GM21825 (cell line): ENCODE data around the gene CFAP298.
"Not testable (repeated sequence)": the region's sequence is repeated elsewhere in the genome, so short reads cannot be mapped to it uniquely, and the experiment has no call there.

Experiments
- ATAC-seq: cut with Tn5 transposase; IDR thresholded peaks from one replicate; pipeline ENCODE4 v1.9.1; 2021; ENCODE audit warnings: mild to moderate bottlenecking, moderate library complexity; ENCODE audit not compliant: unreplicated experiment

The CFAP298 gene, protein sequence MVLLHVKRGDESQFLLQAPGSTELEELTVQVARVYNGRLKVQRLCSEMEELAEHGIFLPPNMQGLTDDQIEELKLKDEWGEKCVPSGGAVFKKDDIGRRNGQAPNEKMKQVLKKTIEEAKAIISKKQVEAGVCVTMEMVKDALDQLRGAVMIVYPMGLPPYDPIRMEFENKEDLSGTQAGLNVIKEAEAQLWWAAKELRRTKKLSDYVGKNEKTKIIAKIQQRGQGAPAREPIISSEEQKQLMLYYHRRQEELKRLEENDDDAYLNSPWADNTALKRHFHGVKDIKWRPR

DNA sequence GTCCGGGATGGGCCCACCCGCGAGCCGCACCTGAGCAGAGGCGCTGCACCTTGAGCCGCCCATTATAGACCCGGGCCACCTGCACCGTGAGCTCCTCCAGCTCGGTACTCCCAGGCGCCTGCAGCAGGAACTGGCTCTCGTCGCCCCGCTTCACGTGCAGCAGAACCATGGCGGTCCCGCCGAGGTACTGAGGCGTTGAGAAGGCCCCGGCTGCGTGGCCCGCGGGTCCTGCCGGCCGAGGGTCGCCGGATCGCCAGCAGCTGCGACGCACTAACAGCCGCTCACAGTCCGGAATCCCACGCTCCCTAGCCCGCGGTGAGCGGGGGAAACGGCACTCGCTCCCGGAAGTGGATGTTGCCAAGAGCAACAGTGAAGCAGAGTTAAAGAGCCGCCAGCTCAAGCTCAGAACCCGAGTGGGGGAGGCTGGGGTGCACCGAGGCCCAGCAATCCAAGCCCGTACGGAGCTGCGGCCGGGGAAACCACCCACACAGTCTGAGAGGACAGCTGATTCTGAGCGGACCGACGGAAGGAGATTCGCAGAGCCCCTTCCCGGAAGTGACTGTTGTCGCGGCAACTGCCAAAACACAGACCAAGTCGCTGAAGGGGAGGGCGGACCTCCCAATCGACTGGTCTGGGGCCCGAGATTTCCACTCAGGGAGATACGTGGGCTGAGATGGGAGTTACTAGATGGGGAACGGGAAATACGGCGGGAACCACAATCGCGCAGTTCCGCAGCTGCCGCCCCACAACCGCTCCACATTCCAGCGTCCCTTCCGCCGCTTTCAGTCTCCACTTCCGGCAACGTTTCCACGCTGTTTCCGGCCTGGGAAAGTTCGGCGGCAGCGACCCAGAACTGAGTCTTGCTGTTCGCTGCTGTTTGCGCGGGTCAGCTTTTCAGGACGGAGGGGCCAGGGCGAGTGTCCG, at the start of gene CFAP298:
Gene CFAP298 (minus strand): TSS at position 303 of the 924 bp plus-strand sequence. CDS start 134 bp downstream, at position 169.
- ATAC-seq = peak; percentile 91

DNA sequence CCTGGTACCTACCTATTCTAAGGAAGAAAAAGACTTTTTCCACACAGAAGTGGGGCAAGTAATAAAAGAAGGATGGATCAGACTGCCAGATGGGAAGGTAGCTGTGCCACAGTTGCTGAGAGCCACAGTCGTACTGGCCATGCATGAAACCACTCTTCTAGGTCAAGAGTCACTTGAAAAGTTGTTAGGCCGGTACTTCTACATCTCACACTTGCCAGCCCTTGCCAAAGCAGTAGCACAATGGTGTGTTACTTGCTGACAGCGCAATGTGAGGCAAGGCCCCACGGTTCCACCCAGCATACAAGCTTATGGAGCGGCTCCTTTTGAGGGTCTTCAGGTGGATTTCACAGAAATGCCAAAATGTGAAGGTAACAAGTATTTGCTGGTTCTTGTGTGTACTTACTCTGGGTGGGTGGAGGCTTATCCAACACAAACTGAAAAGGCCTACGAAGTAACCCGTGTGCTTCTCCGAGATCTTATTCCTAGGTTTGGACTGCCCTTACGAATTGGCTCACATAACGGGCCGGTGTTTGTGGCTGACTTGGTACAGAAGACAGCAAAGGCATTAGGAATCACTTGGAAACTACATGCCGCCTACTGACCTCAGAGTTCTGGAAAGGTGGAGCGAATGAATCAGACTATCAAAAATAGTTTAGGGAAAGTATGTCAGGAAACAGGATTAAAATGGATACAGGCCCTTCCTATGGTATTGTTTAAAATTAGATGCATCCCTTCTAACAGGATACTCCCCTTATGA, 49.0 kb upstream of the CFAP298 start:
- not testable (repeated sequence) for ATAC-seq

DNA sequence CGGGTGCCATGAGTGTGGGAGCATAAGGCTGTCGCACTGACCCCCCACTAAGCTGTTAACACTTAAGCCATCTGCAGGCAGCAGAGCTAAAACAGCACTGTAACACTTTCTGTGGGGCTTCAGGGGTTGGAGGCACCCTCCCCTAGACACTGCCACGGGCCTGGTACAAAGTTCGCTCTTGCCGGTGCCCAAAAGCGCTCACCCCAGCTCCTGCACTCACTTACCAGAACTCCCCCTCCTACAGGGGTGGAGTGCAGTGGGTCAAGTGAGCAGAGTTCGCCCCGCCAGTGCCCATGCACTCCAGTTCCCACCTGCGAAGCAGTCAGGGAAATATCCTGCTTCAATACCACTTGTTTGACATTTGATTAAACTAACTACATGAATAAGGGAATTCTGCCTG, 46.3 kb upstream of the CFAP298 start:
- no peak for ATAC-seq

DNA sequence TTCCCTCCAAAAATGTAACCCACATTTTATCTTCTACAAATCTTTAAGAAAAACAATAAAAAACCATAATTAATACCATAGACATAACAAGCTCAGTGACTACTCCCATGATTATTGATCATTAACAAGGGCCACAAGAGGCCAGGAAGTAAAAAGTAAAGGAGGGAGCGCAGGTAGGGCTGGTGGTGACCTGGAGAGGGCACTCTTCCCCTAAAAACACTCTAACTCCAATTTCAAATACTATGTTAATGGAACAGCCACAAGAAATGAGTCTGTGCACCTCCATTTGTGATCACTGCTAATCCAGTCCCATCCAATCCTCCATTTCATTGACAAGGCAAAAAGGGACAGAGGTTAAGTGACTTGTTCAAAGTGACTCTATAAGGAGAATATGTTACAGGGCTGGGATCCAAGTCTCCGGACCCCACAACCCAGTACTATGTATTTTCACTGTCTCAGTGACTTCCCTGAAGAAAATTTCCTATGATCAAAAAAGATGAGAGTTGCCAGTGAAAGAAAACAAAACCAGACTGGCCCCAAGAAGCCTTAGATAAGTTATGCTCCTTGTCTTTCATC, 41.2 kb upstream of the CFAP298 start:
- peak; percentile 67 for ATAC-seq

DNA sequence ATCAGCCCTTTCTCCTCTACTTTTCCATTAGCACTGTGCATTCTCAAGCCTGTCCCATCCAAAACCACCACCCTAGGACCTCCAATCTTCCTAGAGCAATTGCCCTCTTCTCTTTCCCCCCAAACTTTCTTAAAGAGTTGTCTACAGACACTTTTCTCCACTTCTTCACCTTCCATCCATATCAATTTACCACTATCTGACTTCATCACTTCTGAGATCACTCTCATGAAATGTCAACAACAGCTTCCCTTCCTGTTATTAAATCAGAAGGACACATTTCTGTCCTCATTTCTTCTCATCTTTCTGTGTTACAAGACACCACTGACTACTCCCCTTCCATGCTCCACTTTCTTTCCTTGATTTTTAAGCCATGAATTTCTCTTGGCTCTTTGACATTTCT, 36.0 kb upstream of the CFAP298 start:
- ATAC-seq = no peak

DNA sequence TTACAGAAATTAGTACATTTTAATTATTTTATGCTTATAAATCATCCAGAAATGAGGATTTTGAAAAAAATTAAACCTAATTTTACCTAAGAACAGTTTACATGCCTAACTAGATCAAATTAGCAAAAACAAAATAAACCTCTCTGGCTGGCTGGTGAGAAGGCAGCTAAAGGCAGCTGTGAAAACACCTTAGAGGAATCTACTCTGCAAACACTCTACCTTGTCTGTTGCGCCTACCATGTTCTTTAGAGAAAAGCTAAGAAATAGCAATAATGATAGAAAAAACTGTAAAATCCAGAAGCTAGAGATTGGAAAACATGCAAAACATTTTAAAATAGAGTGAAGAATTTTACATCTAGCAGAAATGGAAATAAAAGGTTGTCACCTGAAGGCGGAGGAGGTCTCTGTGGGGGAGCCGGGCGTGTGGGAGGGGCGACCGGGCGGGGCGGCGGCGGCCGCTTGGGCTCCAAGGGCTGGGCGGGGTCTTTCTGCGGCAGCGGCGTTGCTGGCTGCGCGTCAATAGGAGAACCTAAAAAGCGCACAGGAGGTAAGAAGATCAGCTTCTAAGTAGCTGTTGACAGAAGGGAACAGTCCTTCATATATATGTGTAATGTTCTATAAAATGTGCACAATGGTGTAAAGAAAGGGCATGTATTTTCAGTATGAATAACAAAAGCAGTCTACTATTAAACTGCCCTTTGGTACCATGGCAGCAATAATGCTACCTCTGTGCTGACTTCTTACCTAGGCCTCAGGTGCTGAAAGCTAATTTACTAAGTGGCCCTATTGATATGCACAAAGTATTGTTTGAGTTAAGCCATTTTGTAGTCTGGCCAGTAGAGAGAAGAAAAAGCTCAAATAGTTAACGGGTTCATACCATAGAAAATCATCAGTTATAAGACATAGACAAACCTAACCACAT, 33.3 kb upstream of the CFAP298 start:
- ATAC-seq = no peak

DNA sequence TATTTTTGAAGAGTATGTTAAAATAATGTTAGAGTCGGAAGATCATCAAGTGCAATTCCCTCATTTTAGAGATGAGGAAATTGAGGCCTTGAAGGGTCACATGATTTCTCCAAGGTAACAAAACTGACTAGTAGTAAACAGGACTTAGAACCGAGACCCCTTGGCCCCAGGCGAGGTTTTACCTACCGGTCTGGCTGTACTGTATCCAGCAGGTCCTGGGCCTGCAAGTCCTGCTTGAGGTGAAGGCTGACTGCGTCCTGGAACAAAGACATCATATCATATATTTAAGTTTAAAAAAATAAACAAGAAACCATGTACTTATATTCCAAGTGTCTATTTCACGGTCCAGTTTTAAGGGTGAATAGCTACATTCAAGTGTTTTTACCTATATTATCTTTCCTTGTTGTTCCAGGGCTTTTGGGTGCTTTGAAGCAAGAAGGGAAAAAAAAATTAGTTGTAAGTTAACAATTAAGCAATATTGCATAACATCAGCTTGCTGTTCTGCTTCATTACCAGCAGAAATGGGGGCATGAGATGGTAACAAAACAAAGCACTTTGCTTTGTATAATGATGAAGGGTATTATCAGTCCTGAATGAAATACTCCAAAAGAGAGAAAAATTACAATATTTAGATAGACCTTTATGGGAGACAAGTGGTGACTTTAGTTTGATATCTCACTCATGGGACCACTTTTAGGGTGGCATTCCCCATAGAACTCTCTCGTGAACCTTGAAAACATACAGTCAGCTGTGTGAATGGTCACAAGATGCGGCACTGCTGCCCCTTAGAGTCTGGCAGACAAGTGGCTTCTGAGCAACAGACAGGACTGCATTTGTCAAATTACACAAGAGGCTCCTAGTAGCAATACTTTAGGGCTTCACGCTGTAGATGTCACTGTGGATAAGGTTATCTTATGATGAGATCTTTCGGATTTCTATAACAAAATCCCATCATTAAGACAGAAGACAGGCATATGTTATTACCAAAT, 29.8 kb upstream of the CFAP298 start:
- no peak for ATAC-seq

DNA sequence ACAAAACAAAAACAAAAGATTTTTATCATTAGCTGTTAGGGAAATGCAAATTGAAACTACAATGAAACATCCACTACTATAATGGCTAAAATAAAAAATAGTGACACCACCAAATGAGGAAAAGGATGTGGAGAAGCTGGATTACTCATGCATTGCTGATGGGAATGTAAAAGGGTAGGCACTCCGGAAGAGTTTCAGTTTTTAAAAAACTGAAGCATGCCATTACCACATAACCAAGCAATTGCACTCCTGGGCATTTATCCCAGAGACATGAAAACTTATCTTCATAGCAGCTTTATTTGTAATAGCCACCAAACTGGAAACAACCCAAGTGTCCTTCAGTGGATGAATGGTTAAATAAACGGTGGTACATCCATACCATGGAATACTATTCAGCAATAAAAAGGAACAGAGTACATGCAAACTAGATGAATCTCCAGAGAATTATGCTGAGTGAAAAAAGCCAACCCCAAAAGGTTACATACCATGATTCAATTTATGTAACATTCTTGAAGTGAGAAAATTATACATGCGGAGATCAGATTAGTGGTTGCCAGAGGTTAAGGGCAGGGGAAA, 14.5 kb upstream of the CFAP298 start:
- no peak for ATAC-seq

DNA sequence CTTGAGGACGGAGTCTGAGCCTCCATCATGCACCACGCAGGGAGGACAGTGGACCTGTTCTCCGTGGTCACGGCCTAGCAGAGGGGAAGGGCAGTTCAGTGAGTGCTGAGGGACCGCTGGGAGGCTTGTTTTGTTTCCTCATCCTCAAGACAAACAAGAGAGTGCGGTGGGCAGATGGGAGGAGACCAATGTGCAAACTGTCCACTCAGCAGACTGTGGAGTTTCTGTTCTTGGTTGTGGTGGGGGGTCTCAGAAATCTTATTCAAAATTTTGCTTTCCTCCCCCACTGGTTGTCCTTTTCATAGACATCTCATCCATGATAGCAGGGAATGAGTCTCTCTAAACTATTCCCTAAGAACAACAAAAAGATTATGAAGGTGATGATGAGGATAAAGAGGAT, 6.0 kb upstream of the CFAP298 start:
- not testable (repeated sequence) for ATAC-seq

DNA sequence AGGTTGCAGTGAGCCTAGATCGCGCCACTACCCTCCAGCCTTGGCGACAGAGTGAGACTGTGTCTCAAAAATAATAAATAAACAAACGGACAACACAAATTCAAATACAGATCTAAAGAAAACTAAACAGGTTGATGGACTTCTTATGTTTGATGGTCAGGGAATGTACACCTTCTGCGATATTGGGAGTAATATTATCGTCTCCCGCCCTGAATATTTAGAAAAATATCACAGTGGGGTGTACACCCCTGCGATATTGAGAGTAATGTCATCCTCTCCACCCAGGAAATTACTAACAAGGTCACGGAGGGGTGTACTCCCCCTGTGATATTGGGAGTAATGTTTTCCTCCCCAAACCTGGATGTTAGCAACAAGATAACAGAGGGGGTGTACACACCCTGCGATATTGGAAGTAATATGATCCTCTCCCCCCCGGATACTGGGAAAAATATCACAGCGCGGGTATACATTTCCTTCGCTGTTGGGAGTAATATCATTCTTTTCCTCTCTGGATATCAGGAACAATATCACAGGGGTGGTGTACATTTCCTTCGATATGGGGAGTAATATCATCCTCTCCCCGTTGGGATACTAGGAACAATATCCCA, 1.4 kb upstream of the CFAP298 start:
- no peak for ATAC-seq

DNA sequence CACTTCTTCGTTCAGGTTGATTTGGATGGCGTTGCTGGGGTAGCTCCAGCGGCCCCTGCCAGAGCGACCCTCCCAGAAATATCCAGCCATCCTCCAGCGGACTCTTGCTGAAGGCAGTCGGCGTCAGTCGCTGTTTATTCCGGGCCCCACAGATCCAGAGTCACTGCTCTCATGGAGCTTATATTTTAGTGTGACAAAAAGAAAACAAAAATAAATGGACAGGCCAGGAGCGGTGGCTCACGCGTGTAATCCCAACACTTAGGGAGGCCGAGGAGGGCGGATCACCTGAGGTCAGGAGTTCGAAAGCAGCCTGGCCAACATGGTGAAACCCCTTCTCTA, 791 bp upstream of the CFAP298 start:
- no peak for ATAC-seq

DNA sequence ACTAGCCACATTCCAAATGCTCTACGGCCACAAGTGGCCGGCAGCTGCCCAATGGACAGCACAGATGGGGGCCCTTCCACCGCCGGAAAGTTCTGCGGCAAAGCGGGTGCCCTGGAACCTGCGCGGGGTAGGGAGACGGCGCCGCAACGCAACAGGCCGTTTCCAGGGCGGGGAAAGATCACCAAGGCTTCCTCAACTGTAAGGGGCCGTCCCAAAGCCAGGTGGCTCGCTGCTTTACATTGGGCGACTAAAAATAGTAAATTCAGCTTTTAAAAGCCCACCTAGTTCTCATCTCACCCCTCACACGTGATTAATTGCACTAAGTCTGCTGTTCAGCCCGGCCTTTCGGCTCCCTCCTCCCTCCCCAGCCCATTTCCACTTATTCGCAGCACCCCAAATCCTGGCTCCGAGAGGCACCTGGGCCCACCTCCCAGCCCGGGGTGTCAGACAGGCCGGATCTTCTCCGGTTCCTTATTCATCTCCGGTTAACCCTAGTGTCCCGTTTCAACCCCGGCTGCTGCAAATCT, 643 bp downstream of the CFAP298 start:
- no peak for ATAC-seq

DNA sequence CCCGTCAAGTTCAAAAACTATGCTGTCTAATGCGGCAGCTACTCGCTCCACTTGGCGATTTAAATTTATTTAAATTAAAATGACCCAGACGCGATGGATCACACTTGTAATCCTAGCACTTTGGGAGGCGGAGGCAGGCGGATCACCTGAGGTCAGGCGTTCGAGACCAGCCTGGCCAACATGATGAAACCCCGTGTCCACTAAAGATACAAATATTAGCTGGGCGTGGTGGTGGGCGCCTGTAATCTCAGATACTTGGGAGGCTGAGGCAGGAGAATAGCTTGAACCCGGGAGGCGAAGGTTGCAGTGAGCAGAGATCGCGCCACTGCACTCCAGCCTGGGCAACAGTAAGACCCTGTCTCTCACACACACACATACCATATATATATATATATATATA, 1.2 kb downstream of the CFAP298 start:
- ATAC-seq = not testable (repeated sequence)

DNA sequence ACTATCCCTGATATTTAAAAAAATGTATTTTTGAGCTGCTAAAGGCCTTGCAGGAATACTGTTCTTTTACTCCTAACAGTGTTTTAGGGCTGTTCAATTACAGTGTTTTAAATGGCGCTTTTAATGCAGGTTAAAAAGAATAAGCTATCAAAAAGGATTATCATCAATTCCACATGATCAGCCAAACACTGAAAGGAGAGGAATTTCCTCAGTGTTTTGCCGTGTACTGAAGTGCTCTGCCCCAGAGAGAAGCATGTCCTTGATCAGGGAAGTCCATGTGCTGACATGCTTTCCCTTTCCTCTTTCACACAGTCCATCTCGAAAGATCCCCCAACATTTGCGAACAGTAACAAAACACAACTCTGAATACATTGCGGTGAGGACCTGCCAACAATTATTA, 3.3 kb downstream of the CFAP298 start:
- no peak for ATAC-seq

DNA sequence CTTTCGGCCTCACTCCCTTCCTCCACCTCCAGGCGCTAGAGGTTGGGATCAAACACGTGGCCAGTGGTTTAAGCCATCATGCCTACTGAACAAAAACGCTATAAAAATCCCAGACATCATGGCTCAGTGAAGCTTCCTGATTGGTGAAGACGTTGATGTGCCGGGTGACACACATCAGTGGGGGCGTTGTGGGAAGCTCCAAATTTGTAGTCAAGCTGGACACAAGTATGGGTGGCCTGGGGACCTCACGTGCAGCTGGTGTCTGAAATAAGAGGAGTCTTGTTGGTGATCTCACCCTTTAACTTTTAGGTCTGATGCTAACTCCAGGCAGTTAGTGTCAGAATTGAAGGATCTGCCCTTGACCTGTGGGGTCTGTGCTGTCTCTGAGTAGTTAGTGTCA, 6.7 kb downstream of the CFAP298 start:
- no peak for ATAC-seq

DNA sequence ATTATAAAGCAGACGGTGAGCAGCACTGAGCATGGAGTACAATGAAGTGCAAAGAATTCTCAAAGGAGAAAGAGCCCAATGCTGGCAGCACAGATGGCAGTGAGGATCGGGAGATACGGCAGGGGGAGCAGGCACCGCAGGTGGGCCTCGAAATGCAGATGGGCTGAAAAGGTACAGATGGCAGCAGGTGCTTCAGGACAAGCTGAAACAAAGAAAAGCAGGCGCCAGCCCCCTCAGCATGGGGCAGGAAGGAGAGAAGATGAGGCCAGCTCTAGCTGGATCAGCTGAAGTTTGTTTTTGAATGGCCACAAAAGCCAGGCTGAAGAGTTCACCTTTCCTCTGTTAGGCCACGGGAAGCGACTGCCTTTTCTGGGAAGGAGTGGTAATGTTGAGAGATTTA, 7.7 kb downstream of the CFAP298 start:
- ATAC-seq = no peak

DNA sequence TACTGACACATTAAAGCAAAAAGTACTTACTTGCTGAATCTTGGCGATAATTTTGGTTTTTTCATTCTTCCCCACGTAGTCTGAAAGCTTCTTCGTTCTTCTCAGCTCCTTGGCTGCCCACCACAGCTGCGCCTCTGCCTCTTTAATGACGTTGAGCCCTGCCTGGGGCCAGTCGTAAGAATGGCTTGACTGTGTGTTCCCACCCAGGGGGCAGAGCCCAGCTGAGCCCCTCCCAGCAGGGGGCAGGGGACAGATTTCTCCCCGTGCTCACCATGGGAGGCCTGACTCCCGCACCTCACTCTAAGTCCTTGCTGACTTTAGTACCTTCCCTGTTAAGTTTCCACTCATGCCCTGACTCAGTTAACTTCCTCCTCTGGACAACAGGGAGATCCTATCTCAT, 9.0 kb downstream of the CFAP298 start:
- ATAC-seq = no peak

DNA sequence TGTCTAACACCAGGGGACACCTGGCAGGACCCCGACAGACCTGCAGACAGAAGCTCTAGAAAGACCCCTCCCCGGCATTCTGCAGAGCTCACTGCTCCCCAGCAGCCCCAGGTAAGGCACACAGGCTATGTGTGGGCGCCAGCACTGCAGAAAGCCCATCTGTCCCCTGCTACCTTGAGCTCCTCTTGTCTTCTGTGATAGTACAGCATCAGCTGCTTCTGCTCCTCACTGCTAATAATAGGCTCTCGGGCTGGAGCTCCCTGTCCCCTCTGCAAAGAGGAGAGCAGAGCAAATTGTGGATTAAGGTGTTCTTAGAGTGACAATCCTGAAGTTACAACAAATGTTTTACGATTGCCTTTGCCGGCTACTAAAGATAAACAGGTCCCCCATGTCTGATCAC, 10.1 kb downstream of the CFAP298 start:
- ATAC-seq = no peak
